SK-N-SH (cell line): ENCODE measurements around the gene FAM184B.

Experiments
- GABPA ChIP-seq: IDR thresholded peaks from 2 replicates; pipeline ENCODE4 v1.4.0; 2012; ENCODE audit warnings: low read depth, mild to moderate bottlenecking
- RAD21 ChIP-seq: IDR thresholded peaks from 2 replicates; pipeline ENCODE4 v1.6.1; 2012; ENCODE audit warnings: mild to moderate bottlenecking, low read length
- TF ChIP-seq, protein P1 (sequence below): fragments of 200-600 bp; sonication (generic); IDR thresholded peaks from 2 replicates; pipeline ENCODE4 v1.6.1; 2017; ENCODE audit warnings: antibody characterized with exemption, mild to moderate bottlenecking, moderate library complexity
- TF ChIP-seq, protein P2 (sequence below): IDR thresholded peaks from 2 replicates; pipeline ENCODE4; 2012

DNA sequence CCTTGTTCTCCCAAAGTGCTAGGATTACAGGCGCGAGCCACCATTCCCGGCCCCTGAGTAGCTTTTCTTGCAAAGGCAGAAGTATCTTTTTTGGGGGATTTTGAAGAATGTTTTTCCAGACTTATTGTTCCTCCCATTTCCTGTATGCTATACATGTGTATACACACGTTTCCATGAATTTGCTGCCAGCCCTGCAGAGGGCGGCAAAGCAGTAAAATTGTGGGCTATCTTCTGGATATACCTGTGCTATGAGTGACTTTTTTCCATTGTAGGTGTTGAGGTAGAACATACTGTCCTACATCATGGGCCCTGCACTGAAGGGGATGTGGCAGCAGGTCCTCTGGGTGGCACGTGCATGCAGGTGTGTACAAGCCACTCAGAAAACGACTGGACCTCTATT, 183.9 kb downstream of the FAM184B start:
- TF ChIP-seq, protein P1, sequence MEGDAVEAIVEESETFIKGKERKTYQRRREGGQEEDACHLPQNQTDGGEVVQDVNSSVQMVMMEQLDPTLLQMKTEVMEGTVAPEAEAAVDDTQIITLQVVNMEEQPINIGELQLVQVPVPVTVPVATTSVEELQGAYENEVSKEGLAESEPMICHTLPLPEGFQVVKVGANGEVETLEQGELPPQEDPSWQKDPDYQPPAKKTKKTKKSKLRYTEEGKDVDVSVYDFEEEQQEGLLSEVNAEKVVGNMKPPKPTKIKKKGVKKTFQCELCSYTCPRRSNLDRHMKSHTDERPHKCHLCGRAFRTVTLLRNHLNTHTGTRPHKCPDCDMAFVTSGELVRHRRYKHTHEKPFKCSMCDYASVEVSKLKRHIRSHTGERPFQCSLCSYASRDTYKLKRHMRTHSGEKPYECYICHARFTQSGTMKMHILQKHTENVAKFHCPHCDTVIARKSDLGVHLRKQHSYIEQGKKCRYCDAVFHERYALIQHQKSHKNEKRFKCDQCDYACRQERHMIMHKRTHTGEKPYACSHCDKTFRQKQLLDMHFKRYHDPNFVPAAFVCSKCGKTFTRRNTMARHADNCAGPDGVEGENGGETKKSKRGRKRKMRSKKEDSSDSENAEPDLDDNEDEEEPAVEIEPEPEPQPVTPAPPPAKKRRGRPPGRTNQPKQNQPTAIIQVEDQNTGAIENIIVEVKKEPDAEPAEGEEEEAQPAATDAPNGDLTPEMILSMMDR = peak; percentile 48
- TF ChIP-seq RAD21 (peak; percentile 65), GABPA (no peak)
- TF ChIP-seq, protein P2, sequence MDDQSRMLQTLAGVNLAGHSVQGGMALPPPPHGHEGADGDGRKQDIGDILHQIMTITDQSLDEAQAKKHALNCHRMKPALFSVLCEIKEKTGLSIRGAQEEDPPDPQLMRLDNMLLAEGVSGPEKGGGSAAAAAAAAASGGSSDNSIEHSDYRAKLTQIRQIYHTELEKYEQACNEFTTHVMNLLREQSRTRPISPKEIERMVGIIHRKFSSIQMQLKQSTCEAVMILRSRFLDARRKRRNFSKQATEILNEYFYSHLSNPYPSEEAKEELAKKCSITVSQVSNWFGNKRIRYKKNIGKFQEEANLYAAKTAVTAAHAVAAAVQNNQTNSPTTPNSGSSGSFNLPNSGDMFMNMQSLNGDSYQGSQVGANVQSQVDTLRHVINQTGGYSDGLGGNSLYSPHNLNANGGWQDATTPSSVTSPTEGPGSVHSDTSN = no peak
